ENCODE measurements around the gene SH3GL1.

Gene SH3GL1

GRCh38 chr19:4400135-4400936, at the start of gene SH3GL1:
SH3GL1 (minus strand) TSS chr19:4400547; CDS start chr19:4400368, 179 bp downstream.
- in situ Hi-C loops (cut with MboI; ENCODE audit: low sequenced_read_pairs), result no loop called here

GRCh38 chr19:4449639-4450028, 49.3 kb upstream of the SH3GL1 start:
- in situ Hi-C loops (cut with MboI; ENCODE audit: low sequenced_read_pairs), result no loop called here

DNA sequence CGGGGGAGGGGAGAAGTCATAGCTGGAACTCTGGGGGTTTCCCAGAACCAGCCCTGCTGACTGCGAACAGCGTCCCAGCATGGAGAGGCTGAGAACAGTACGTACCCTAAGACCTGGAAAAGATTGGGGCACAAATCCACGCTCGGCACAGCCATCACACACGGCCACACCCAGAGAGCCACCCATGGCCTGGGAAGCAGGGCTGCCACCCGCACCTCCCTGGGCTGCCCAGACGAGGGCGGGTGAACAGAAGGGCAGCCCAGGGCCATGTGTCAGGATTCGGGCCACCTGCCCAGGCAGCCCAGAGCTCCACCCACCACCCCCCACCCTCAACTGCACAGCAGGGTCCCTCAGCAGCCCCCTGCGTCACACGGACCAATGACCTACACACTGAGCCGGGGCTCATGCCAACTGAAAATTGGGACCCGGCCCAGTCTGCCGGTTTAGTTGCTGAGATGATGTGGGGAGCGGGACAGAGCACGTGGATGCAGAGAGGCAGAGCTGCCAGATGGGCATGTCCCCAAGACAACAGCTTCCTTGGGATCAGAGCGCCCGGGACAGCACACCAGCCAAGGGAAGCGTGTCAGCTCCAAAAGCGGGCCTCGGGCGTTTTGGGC, 48.8 kb upstream of the SH3GL1 start:
- in situ Hi-C loops (cut with MboI; ENCODE audit: low sequenced_read_pairs), result no loop called here

- in situ Hi-C loops (cut with MboI; ENCODE audit: low sequenced_read_pairs), result no loop called here
These were observed 48.0 kb upstream of the SH3GL1 start for GRCh38 chr19:4448147-4448985.

DNA sequence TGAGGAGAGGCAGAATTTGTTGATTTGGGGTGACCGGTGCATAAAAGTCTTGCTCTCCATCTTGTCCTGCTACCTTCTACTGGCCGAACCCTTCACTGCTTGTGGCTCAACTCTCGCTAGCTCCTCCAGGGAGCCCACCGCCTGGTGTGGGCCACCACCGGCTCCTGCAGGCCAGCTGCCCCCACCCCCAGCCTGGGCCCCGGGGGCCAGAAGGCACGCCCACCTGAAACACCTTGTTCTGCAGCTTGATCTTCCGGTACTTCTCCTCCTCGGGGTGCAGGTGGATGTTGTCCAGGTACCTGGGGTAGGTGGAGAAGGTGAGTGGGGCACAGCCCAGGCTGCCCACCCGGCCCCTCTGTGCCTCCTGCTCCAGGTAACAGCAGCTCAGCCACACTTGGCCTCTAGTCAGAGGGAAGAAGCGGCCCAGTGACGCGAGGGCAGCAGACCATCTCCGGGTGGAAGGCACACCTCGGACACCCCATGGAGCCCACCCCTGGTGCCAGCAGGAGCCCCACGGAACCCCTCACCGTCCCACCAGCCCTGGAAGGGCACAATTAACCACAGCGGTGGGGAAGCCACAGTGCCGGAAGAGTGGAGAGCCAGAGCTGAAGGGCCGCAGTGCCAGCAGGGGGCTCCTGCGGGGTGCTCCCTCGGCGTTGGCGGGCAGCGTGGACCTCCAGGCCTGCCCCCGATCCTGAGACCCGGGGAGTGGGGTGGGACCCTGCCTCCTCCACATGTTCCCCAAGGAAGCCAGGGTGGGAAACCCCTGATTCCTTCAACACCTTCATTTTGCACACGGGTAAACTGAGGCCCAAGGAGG, 47.2 kb upstream of the SH3GL1 start:
- in situ Hi-C loops (cut with MboI; ENCODE audit: low sequenced_read_pairs), result no loop called here

GRCh38 chr19:4446704-4447200, 46.4 kb upstream of the SH3GL1 start:
- in situ Hi-C loops (cut with MboI; ENCODE audit: low sequenced_read_pairs), result no loop called here

GRCh38 chr19:4445963-4446703, 45.8 kb upstream of the SH3GL1 start:
- in situ Hi-C loops (cut with MboI; ENCODE audit: low sequenced_read_pairs), result no loop called here

DNA sequence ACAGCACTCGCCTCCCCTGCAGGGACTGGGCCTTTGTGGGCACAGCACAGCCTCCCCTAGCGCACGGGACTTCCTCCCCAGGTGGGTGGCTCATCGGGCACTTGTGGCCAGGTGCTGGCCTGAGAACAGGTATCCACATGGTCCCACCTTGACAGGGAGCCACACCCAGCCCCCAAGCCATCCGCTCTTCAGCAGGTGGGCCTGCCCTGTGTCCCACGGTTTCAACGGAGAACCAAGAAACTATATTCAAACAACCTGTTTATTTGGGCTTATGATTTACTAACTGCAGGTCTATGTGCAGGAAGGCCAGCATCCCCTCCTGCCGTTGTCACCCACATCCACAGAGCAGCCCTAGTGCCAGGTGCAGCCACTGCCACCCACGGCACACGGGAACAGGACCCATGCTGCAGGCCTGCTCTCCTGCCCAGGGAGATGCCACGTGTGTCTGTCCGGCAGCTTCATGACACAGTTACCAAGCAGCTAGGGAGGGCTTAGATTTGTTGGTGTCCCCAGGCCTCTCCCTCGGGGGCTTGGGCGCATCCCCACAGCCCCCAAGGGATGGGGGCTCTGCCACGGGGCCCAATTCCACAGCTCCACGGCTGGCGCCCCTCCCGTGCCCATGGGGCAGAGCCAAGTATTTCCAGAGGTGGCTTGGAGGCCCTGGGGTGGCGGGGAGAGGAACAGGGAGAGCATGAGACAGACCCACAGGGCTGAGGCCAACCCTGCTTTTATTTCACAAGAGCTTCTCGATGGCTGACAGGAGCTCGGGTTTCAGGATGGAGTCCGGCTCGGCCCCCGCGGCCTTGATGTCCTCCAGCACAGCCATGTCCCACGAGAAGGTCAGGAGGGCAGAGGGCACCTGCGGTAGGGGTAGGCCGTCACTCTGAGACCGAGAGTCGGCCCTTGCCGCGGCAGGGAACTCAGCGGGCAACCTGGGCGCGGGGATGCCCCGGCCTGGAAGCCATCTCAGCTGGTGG, 44.7 kb upstream of the SH3GL1 start:
- in situ Hi-C loops (cut with MboI; ENCODE audit: low sequenced_read_pairs), result no loop called here

DNA sequence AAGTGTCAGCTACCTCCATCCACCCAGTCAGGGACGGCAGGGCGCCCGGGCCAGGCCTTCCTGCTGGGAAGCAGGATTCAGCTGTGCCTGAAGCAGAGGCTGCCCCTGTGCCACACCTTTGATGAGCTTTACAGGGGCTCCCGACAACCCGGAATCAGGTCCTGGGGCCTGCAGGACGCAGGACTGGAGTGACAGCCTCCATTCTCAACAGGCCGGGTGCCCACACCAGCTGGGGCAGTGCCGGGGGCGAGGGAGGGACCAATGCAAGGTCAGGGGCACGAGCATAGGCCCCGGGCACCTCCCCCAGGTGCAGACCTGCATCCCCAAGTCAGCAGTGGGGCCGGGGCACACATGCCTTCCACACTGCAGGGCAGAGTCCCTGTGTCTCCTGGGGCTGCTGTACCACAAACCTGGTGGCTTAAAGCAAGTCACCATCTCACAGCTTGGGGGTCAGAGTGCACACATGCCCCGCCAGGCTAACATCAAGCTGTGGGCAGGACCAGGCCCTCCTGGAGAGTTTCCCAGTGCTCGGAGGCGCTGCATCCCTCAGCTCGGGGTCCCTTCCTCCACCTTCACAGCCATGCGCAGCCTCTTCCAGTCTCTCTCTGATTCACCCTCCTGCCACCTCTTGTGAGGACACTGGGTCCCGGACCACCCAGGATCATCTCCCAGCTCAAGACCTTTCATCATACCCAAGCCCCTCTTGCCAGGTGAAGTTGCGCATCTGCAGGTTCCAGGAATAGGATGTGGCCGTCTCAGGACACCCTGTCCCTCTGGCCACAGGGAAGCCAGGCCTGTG, 43.8 kb upstream of the SH3GL1 start:
- in situ Hi-C loops (cut with MboI; ENCODE audit: low sequenced_read_pairs), result no loop called here

- in situ Hi-C loops (cut with MboI; ENCODE audit: low sequenced_read_pairs), result no loop called here
These were observed 42.8 kb upstream of the SH3GL1 start for GRCh38 chr19:4443188-4443587.

GRCh38 chr19:4442819-4443146, 42.4 kb upstream of the SH3GL1 start:
- in situ Hi-C loops (cut with MboI; ENCODE audit: low sequenced_read_pairs), result no loop called here

- in situ Hi-C loops (cut with MboI; ENCODE audit: low sequenced_read_pairs), result no loop called here
These were observed 41.9 kb upstream of the SH3GL1 start for GRCh38 chr19:4441994-4442818.

DNA sequence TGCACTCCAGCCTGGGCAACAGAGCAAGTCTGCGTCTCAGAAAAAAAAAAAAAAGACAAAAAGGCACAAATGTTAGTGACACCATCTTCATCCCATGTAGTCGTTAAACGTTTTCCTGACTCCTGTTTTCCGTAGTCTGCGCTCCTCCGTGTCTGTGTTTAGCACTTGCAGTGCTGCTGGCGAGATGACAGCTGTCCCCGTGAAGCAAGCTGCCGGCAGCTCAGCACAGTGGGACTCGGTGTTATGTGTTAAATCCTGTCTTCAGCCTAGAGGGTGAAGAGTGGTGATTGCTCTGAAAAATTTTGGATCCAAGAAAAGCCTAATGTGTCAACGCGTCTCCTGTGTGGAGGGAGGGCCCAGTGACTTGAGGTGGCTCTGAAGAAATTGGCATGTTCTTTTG, 38.9 kb upstream of the SH3GL1 start:
- in situ Hi-C loops (cut with MboI; ENCODE audit: low sequenced_read_pairs), result no loop called here

DNA sequence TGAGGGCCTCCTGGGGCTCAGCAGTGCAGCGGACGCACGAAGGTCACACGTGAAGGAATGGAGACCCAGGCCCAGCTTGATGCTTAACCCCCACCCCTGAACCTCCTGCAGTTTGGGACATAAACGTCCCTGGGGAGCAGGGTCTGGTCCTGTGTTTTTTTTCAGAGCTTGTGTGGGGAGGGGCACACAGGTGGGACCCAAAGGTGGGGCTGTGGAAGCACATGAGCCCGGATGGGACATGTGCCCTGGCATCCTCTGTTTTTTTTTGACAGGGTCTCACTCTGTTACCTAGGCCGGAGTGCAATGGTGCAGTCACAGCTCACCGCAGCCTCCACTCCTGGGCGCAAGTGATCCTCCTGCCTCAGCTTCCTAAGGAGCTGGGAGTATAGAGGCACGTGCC, 36.8 kb upstream of the SH3GL1 start:
- in situ Hi-C loops (cut with MboI; ENCODE audit: low sequenced_read_pairs), result no loop called here

GRCh38 chr19:4436231-4436630, 35.9 kb upstream of the SH3GL1 start:
- in situ Hi-C loops (cut with MboI; ENCODE audit: low sequenced_read_pairs), result no loop called here

DNA sequence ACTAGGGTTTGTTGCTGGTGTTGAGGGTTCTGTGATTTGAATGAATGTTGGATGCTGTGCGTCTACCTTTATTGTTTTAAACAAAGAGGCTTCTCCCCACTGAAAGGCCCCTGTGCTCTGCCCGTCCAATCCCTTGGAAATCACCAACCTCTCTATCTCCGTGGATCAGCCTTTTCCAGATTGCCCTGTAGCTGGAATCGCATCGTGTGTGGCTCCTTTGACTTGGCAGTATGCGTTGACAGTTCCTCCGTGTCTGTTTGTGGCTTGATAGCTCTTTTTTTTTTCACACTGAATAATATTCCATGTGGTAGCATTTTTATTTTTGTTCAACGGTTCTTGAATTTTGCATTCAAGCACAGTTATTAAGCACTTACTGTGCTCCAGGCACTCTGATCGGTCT, 34.0 kb upstream of the SH3GL1 start:
- in situ Hi-C loops (cut with MboI; ENCODE audit: low sequenced_read_pairs), result no loop called here

GRCh38 chr19:4432918-4433506, 32.7 kb upstream of the SH3GL1 start:
- in situ Hi-C loops (cut with MboI; ENCODE audit: low sequenced_read_pairs), result no loop called here

Data from HL-60/S4 treated with retinoic acid at 250 ng/mL for 4 days and 3 days (cell line).